Neural cell (in vitro differentiated cells): ENCODE data around the gene VWA7.

Experiments used
- CTCF ChIP-seq: fragments of 450-650 bp; IDR thresholded peaks from 2 replicates; pipeline ENCODE4 v1.5.1; 2014; ENCODE audit warnings: antibody characterized with exemption, mild to moderate bottlenecking, moderate library complexity; ENCODE audit not compliant: poor library complexity, severe bottlenecking
- EP300 ChIP-seq: fragments of 450-650 bp; conservative IDR thresholded peaks from 2 replicates; pipeline ENCODE4 v1.6.1; 2014; ENCODE audit warnings: antibody characterized with exemption, mild to moderate bottlenecking, moderate library complexity; ENCODE audit not compliant: poor library complexity, severe bottlenecking
- EZH2 ChIP-seq: fragments of 200-600, 300-800 bp; shearing (Covaris generic), sonication (generic); IDR thresholded peaks from 2 replicates; pipeline ENCODE4 v1.6.1; 2014; ENCODE audit warnings: antibody characterized with exemption, low read length, borderline replicate concordance, mild to moderate bottlenecking; ENCODE audit not compliant: insufficient read depth, poor library complexity, severe bottlenecking
- POLR2AphosphoS5 ChIP-seq: IDR thresholded peaks from 2 replicates; pipeline ENCODE4 v1.6.1; 2012
- REST ChIP-seq: IDR thresholded peaks from 2 replicates; pipeline ENCODE4 v1.6.1; 2012; ENCODE audit warnings: borderline replicate concordance

GRCh38 chr6:31799781-31800180 is 22.7 kb upstream of the VWA7 start:
- TF ChIP-seq REST (no peak), CTCF (no peak), EP300 (no peak), EZH2 (no peak), POLR2AphosphoS5 (no peak)
